ENCODE measurements around the gene ADRB1.

The ADRB1 gene

GRCh38 chr10:114095559-114096337 lies 52.1 kb downstream of the ADRB1 start:
- DNase-seq, result no peak

Data from fibroblast of skin of back (primary cell).